GM23248 (cell line): ENCODE data around the gene BMP8A.

Experiments
- EZH2 ChIP-seq: fragments of 200-600 bp; sonication (generic); IDR thresholded peaks from 2 replicates; pipeline ENCODE4 v1.6.1; 2018; ENCODE audit warnings: antibody characterized with exemption, mild to moderate bottlenecking; ENCODE audit not compliant: insufficient read depth, poor library complexity, severe bottlenecking
- EZH2phosphoT487 ChIP-seq: fragments of 200-600 bp; sonication (generic); IDR thresholded peaks from 2 replicates; pipeline ENCODE4 v1.6.1; 2018; ENCODE audit warnings: antibody characterized with exemption, moderate library complexity, mild to moderate bottlenecking, low read depth; ENCODE audit not compliant: insufficient read depth

GRCh38 chr1:39485046-39485803 lies 6.2 kb upstream of the BMP8A start:
- TF ChIP-seq EZH2 (no peak), EZH2phosphoT487 (no peak)
